Naive B cell (primary cell): ENCODE measurements around the gene MYG1. TPM values are rescaled to one million over a fixed set of nuclear protein-coding genes. Genes with fewer than 3 reads are reported as not detected.
A peak's percentile ranks its signal among the peaks of the same experiment; 100 is the strongest.

Experiments
- ATAC-seq, 2 donors: fragments of 150-1000 bp; cut with Tn5 transposase; 2 replicates each; pipeline ENCODE4 v1.10.0; 2021; ENCODE audit warnings: low read depth in 2 of 2, mild to moderate bottlenecking in 2 of 2, moderate library complexity in 2 of 2
- DNase-seq: peaks from one replicate; pipeline ENCODE4 v3.0.0; 2022
- H3K27ac Mint-ChIP-seq, 6 donors: one replicate each; pipeline ENCODE4 v1.8.0; 2020 to 2022; ENCODE audit warnings: mild to moderate bottlenecking in 6 of 6, mixed read lengths in 6 of 6, moderate library complexity in 5 of 6, inconsistent platforms in 2 of 6
- H3K27me3 Mint-ChIP-seq, 3 donors: one replicate each; pipeline ENCODE4 v1.8.0; 2021 to 2022; ENCODE audit warnings: mixed read lengths in 3 of 3, mild to moderate bottlenecking in 1 of 3
- H3K36me3 Mint-ChIP-seq, 2 donors: one replicate each; pipeline ENCODE4 v1.8.0; 2020 to 2022; ENCODE audit warnings: mixed read lengths in 2 of 2, inconsistent platforms in 1 of 2, mild to moderate bottlenecking in 1 of 2
- H3K4me1 Mint-ChIP-seq, 3 donors: one replicate each; pipeline ENCODE4 v1.8.0; 2020 to 2022; ENCODE audit warnings: mixed read lengths in 3 of 3, inconsistent platforms in 1 of 3, mild to moderate bottlenecking in 1 of 3, moderate library complexity in 1 of 3
- H3K4me3 Mint-ChIP-seq, 8 donors: one replicate each; pipeline ENCODE4 v1.8.0; 2020 to 2022; ENCODE audit warnings: mild to moderate bottlenecking in 8 of 8, mixed read lengths in 8 of 8, moderate library complexity in 8 of 8, inconsistent platforms in 2 of 8
- H3K9me3 Mint-ChIP-seq, 7 donors: one replicate each; pipeline ENCODE4 v1.8.0; 2020 to 2022; ENCODE audit warnings: mixed read lengths in 7 of 7, mild to moderate bottlenecking in 5 of 7, inconsistent platforms in 2 of 7, moderate library complexity in 1 of 7
- polyA plus RNA-seq, 6 donors: library from polyadenylated mRNA; unstranded; fragments of 300-500 nt; fragmentation: Illumina TruSeq; gene quantifications; one replicate each; pipeline ENCODE4 v1.2.3, GENCODE V29; 2021; ENCODE audit warnings: low read depth in 6 of 6

The MYG1 gene
- polyA plus RNA-seq, 6 donors from 2014 or later = 52.3 to 94.2 (median 60.4) TPM

DNA sequence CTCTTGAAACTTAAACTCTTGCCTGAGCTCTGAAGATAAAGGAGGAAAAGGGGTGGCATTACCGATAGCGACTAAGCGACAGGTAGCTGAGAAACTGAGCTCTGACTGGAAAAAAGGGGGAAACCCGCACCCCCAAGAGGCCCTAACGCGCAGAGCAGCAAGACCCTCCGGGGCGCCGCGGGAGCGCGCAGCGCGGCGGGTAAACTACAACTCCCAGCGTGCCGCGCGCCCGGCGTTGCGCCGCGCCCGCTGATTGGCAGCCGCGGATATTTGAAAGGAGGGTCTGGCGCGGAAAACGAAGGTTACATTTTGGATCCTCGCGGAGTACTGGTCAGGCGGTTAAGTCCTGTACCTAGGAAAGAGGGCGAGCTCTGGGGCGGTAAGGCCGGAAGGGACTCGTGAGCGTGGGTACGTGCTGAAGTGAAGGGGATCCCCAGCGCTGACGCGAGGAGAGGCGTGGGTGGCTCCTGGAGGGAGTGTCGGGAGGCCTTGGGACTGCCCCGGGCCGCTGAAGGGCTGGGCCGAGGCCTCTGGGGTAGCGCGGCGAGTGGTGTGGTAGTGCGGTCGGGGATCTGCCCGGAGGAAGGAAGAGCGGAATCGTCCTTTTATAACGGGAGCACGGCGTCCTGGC, 31.4 kb upstream of the MYG1 start, which contains the start of gene ESPL1:
Gene ESPL1, plus strand, starts transcription at position 301 of the 631 bp plus-strand sequence. CDS start 468 bp downstream, outside the sequence.
- Mint-ChIP-seq H3K9me3 (no peaks in the 10 kb centered on the region), H3K27ac (peak within 1 kb of the TSS; percentile 89 to 98 (median 98)), H3K4me3 (peak within 1 kb of the TSS; percentile 92 to 99 (median 98)), H3K27me3 (no peaks in the 10 kb centered on the region), H3K36me3 (no peaks in the 10 kb centered on the region), H3K4me1 (peaks cover 22 to 25% (median 25%) of the 10 kb centered on the region in 3 donors)
- DNase-seq = peak; percentile 85
- ATAC-seq = peak; percentile 83 to 84

DNA sequence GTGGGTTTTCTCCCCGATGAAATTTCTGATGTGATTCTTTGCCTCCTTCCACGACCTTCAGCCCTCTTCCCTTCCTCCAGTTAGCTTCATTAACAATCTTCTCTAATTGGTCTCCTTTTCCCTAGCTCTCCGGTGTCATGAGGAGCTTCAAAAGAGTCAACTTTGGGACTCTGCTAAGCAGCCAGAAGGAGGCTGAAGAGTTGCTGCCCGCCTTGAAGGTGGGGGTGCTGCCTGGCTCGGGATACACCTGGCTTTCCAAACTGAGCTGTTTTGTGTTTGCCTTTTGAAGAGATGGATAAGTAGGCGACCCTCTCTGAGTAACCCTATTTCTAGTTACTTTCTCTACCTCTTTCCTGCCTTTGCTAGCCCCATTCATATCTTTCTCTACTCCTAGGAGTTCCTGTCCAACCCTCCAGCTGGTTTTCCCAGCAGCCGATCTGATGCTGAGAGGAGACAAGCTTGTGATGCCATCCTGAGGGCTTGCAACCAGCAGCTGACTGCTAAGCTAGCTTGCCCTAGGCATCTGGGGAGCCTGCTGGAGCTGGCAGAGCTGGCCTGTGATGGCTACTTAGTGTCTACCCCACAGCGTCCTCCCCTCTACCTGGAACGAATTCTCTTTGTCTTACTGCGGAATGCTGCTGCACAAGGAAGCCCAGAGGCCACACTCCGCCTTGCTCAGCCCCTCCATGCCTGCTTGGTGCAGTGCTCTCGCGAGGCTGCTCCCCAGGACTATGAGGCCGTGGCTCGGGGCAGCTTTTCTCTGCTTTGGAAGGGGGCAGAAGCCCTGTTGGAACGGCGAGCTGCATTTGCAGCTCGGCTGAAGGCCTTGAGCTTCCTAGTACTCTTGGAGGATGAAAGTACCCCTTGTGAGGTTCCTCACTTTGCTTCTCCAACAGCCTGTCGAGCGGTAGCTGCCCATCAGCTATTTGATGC, 30.6 kb upstream of the MYG1 start:
- peak overlapping the region; percentile 89 to 98 (median 98) for H3K27ac Mint-ChIP-seq
- peak overlapping the region; percentile 92 to 99 (median 98) for H3K4me3 Mint-ChIP-seq
- no peaks in the 10 kb centered on the region for H3K27me3 Mint-ChIP-seq
- ATAC-seq (no peak), DNase-seq (no peak)
- no peaks in the 10 kb centered on the region for H3K36me3 Mint-ChIP-seq
- no peaks in the 10 kb centered on the region for H3K9me3 Mint-ChIP-seq
- H3K4me1 Mint-ChIP-seq = peaks cover 22 to 25% (median 25%) of the 10 kb centered on the region in 3 donors

DNA sequence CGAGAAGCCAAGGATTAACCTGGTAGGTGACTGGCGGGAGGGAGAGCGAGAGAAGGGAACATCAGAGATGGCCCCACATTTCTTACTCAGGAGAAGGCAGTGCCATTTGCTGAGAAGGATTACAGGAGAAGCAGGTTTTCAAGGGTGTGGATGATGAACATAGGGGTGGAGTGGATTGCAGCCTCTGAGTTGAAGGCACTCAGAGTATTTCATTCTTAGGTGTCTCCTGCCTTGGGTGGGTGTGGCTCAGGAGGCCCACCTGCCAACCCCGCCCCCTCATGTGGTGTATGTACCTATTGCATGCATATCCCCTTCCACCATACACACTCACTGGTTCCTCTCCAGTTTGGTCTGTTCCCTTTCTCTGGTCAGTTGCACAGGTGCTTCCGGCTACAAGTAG, 25.1 kb upstream of the MYG1 start:
- H3K4me1 Mint-ChIP-seq = peaks cover 0 to 4% (median 0%) of the 10 kb centered on the region in 3 donors
- H3K4me3 Mint-ChIP-seq = no peak overlapping the region
- peak overlapping the region in 1 of 6 donors; percentile 73 for H3K27ac Mint-ChIP-seq
- H3K9me3 Mint-ChIP-seq = no peaks in the 10 kb centered on the region
- ATAC-seq (no peak), DNase-seq (no peak)
- no peaks in the 10 kb centered on the region for H3K27me3 Mint-ChIP-seq
- no peaks in the 10 kb centered on the region for H3K36me3 Mint-ChIP-seq

DNA sequence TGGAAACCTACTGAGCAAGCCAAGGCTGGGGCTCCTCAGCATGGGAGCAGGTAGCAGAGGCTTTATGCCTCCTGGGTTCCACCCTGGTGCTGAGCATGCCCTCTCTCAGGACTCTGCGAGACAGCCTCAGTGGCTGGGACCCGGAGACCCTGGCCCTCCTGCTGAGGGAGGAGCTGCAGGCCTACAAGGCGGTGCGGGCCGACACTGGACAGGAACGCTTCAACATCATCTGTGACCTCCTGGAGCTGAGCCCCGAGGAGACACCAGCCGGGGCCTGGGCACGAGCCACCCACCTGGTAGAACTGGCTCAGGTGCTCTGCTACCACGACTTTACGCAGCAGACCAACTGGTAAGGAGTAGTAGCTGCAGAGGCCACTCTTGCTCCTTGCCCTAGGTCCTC, 23.0 kb upstream of the MYG1 start:
- H3K27ac Mint-ChIP-seq = no peak overlapping the region
- peaks cover 0 to 4% (median 0%) of the 10 kb centered on the region in 3 donors for H3K4me1 Mint-ChIP-seq
- H3K27me3 Mint-ChIP-seq = no peaks in the 10 kb centered on the region
- ATAC-seq = no peak
- H3K4me3 Mint-ChIP-seq = no peak overlapping the region
- H3K9me3 Mint-ChIP-seq = no peaks in the 10 kb centered on the region
- no peaks in the 10 kb centered on the region for H3K36me3 Mint-ChIP-seq
- DNase-seq = no peak

DNA sequence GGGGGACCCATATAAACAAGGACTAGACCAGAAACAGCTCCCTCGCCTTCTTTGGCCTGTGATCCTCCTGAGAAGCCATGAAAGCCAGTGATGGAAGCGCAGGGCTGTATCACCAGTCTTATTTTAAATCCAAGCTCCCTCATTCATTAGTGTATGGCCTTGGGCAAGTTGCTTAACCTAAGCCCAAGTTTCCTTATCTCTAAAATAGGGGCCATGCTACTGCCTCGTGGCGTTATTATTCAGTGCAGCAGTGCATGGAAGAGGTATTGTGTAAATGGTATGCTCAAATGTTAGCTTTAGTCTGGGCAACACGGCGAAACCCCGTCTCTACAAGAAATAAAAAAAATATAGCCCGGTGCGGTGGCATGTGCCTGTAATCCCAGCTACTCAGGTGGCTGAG, 21.5 kb upstream of the MYG1 start:
- no peak overlapping the region for H3K4me3 Mint-ChIP-seq
- no peaks in the 10 kb centered on the region for H3K27me3 Mint-ChIP-seq
- no peaks in the 10 kb centered on the region for H3K36me3 Mint-ChIP-seq
- H3K4me1 Mint-ChIP-seq = no peaks in the 10 kb centered on the region
- DNase-seq (no peak), ATAC-seq (no peak)
- H3K27ac Mint-ChIP-seq = no peak overlapping the region
- H3K9me3 Mint-ChIP-seq = no peaks in the 10 kb centered on the region

DNA sequence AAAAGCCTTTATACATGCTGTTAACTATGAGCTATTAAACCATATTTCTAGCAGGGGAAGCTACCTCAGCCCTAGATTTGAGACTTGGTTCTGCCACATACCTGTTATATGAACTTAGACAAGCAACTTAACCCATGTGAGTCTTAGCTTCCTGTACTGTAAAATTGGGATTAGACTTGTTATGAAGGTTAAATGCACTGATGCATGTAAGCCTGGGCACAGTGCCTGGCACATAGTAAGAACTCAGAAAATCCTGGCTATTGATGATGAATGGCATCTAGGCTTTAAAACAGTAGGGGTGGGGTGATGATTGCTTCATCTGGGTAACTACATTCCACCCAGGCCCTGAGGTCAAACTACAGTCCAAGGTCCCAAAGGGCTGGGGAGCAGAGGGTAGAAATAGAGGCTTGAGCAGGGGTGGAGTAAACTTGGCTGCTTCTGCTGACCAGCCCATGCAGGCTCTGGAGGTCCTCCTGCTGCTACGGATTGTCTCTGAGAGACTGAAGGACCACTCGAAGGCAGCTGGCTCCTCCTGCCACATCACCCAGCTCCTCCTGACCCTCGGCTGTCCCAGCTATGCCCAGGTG, 20.1 kb upstream of the MYG1 start:
- no peak overlapping the region for H3K27ac Mint-ChIP-seq

DNA sequence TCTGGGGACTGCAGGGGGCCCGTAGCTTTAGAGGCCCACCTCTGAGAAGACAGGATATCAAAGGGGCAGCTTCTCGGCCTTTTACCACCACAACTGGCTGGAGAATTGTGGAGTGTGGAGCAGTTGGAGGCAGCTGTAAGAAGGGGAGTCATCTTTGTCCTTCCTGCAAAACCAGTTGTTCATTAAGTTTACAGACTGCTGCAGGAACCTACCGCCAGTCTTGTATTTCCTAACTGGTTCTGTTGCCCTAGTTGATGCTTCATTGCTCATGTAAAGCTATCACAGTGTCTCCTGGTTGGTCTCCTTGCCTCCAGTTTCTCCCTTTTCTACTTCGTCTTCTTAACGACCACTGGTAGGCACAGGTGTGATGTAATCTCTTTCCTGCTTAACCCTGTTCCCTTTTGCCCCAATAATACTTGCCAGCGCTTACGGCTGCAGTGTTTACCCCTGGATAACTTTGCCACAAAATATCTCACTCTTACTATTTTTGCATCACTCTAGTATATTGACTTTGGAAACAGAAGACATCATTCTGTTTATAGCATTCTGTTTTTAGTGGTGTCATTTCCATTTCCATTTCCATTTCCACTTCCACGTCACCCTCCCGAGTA, 19.5 kb upstream of the MYG1 start:
- Mint-ChIP-seq H3K4me3 (no peak overlapping the region), H3K4me1 (no peaks in the 10 kb centered on the region), H3K27me3 (no peaks in the 10 kb centered on the region), H3K9me3 (no peaks in the 10 kb centered on the region), H3K36me3 (no peaks in the 10 kb centered on the region), H3K27ac (peak overlapping the region in 1 of 6 donors; percentile 41)
- DNase-seq (no peak), ATAC-seq (no peak)

More for the DNA sequence above, 20.1 kb upstream of the MYG1 start:
- Mint-ChIP-seq H3K36me3 (no peaks in the 10 kb centered on the region), H3K9me3 (no peaks in the 10 kb centered on the region), H3K4me1 (no peaks in the 10 kb centered on the region), H3K27me3 (no peaks in the 10 kb centered on the region), H3K4me3 (no peak overlapping the region)
- DNase-seq (no peak), ATAC-seq (no peak)

DNA sequence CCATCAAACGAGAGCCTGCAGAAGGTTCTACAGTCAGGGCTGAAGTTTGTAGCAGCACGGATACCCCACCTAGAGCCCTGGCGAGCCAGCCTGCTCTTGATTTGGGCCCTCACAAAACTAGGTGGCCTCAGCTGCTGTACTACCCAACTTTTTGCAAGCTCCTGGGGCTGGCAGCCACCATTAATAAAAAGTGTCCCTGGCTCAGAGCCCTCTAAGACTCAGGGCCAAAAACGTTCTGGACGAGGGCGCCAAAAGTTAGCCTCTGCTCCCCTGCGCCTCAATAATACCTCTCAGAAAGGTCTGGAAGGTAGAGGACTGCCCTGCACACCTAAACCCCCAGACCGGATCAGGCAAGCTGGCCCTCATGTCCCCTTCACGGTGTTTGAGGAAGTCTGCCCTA, 13.0 kb upstream of the MYG1 start:
- H3K4me1 Mint-ChIP-seq = peaks cover 6 to 8% (median 6%) of the 10 kb centered on the region in 3 donors
- no peaks in the 10 kb centered on the region for H3K9me3 Mint-ChIP-seq
- H3K27me3 Mint-ChIP-seq = no peaks in the 10 kb centered on the region
- no peak for DNase-seq
- H3K27ac Mint-ChIP-seq = no peak overlapping the region
- H3K36me3 Mint-ChIP-seq = no peaks in the 10 kb centered on the region
- H3K4me3 Mint-ChIP-seq = no peak overlapping the region
- no peak for ATAC-seq

DNA sequence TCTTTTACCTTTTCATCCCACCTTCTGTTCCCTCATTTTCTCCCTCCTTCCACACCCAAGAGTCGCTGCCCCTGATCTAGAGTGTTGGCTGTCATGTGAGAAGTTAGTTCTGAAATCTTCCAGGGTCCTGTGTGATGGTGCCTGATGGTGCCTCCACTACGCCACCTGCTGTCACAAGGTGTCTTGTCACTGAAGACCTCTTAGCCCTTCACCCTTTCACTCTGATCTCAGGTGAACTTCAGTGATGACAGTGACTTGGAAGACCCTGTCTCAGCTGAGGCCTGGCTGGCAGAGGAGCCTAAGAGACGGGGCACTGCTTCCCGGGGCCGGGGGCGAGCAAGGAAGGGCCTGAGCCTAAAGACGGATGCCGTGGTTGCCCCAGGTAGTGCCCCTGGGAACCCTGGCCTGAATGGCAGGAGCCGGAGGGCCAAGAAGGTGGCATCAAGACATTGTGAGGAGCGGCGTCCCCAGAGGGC, 11.7 kb upstream of the MYG1 start:
- peak; percentile 95 to 99 for ATAC-seq
- H3K4me1 Mint-ChIP-seq = peaks cover 6 to 8% (median 6%) of the 10 kb centered on the region in 3 donors
- no peaks in the 10 kb centered on the region for H3K36me3 Mint-ChIP-seq
- no peaks in the 10 kb centered on the region for H3K27me3 Mint-ChIP-seq
- H3K9me3 Mint-ChIP-seq = no peaks in the 10 kb centered on the region
- H3K4me3 Mint-ChIP-seq = peak overlapping the region in 1 of 8 donors; percentile 22
- DNase-seq = peak; percentile 69
- peak overlapping the region in 3 of 6 donors; percentile 32 to 44 (median 44) for H3K27ac Mint-ChIP-seq

DNA sequence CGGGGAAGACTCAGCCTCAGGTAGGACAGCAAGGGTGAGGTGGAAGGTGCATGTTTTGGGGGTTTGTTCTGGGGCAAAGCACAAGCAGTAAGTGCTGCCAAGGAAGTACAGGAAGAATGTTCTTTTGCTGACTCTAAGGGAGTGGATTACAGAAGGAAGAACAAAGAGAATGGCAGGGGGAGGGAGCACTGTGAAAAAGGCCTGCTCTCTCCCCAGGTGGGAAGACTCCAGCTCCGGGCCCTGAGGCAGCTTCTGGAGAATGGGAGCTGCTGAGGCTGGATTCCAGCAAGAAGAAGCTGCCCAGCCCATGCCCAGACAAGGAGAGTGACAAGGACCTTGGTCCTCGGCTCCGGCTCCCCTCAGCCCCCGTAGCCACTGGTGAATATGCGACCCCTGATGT, 11.2 kb upstream of the MYG1 start:
- peak overlapping the region in 1 of 6 donors; percentile 44 for H3K27ac Mint-ChIP-seq

DNA sequence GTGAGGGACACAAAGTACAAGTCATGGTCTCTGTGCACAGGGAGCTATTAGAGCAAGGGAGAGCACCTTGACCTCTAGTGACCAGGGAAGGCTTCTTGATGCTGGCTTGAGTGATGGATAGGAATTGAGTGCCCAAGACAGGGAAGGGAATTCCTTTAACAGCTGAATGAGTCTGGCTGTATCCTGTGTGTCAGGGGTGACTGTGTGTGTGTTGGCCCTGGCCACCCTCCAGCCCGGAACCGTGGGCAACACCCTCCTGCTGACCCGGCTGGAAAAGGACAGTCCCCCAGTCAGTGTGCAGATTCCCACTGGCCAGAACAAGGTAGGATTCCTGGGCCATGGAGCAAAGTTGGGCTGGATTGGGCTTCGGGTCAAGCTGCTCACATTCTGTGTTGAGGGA, 9.6 kb upstream of the MYG1 start:
- H3K27ac Mint-ChIP-seq = no peak overlapping the region
- no peak overlapping the region for H3K4me3 Mint-ChIP-seq
- no peak for ATAC-seq
- no peak for DNase-seq
- peaks cover 6 to 11% (median 10%) of the 10 kb centered on the region in 3 donors for H3K4me1 Mint-ChIP-seq
- no peaks in the 10 kb centered on the region for H3K27me3 Mint-ChIP-seq
- no peaks in the 10 kb centered on the region for H3K36me3 Mint-ChIP-seq
- no peaks in the 10 kb centered on the region for H3K9me3 Mint-ChIP-seq

More for the DNA sequence above, 11.2 kb upstream of the MYG1 start:
- H3K4me1 Mint-ChIP-seq = peaks cover 6 to 8% (median 6%) of the 10 kb centered on the region in 3 donors
- H3K36me3 Mint-ChIP-seq = no peaks in the 10 kb centered on the region
- H3K27me3 Mint-ChIP-seq = no peaks in the 10 kb centered on the region
- peak overlapping the region in 1 of 8 donors; percentile 22 for H3K4me3 Mint-ChIP-seq
- H3K9me3 Mint-ChIP-seq = no peaks in the 10 kb centered on the region
- DNase-seq (no peak), ATAC-seq (no peak)

DNA sequence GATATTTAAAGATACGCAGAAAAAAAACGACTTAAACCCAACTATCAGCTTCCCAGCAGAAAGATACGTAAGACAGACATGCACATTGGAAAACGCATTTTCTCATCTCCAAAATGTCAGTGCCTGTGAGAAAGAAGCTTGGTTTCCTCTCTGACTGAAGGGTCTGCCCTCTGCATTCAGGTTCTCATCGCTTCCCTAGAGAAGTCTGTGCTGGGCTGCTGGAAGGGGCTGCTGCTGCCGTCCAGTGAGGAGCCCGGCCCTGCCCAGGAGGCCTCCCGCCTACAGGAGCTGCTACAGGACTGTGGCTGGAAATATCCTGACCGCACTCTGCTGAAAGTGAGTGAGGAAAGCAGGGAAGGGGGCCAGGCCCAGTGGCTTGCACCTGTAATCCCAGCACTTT, 8.8 kb upstream of the MYG1 start:
- no peaks in the 10 kb centered on the region for H3K36me3 Mint-ChIP-seq
- peaks cover 6 to 18% (median 17%) of the 10 kb centered on the region in 3 donors for H3K4me1 Mint-ChIP-seq
- no peaks in the 10 kb centered on the region for H3K27me3 Mint-ChIP-seq
- ATAC-seq (no peak), DNase-seq (no peak)
- H3K9me3 Mint-ChIP-seq = no peaks in the 10 kb centered on the region
- no peak overlapping the region for H3K27ac Mint-ChIP-seq
- H3K4me3 Mint-ChIP-seq = no peak overlapping the region

DNA sequence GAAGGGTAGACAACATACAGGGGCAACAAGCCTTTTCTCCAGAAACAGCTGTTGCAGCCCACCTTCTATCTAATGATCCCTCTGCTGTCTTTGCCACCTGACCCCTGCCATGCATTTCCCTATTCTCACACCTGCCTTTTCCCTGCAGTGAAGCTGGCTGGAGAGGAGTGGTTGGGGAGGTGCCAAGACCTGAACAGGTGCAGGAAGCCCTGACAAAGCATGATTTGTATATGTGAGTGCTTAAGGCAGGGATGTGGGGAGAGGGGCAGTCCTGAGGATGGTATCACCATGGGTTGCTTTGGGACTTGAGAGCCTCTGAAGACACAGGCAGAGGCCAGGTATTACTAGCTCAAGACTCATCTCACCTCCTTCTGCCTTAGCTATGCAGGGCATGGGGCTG, 7.1 kb upstream of the MYG1 start:
- no peaks in the 10 kb centered on the region for H3K36me3 Mint-ChIP-seq
- ATAC-seq = no peak
- no peaks in the 10 kb centered on the region for H3K9me3 Mint-ChIP-seq
- no peak for DNase-seq
- no peaks in the 10 kb centered on the region for H3K27me3 Mint-ChIP-seq
- peaks cover 15 to 33% (median 30%) of the 10 kb centered on the region in 3 donors for H3K4me1 Mint-ChIP-seq
- no peak overlapping the region for H3K4me3 Mint-ChIP-seq
- H3K27ac Mint-ChIP-seq = no peak overlapping the region
